Measurements from ENCODE around the gene ARRB1.

ARRB1 gene

GRCh38 chr11:75229466-75229865, 122.0 kb downstream of the ARRB1 start:
- Histone ChIP-seq H2AFZ (ENCODE audit: low read depth, low read length) (no peak overlapping the region), H3K4me2 (ENCODE audit: low read length) (no peak overlapping the region), H3K27ac (ENCODE audit: low read length) (no peak overlapping the region), H3K9me3 (ENCODE audit: insufficient read depth, low read length) (no peaks in the 10 kb centered on the region), H3K27me3 (ENCODE audit: low read depth, low read length) (peaks cover 11% of the 10 kb centered on the region), H3K4me3 (ENCODE audit: low read length) (no peak overlapping the region), H3K4me1 (ENCODE audit: low read length) (no peaks in the 10 kb centered on the region), H3K9ac (ENCODE audit: low read length) (no peak overlapping the region), H3K79me2 (ENCODE audit: low read length) (no peaks in the 10 kb centered on the region), H3K36me3 (replicated peaks; ENCODE audit: low read depth, low read length) (no peaks in the 10 kb centered on the region), H4K20me1 (ENCODE audit: insufficient read depth, low read length) (0 out of 2 replicates have a peak, but pooled peaks cover 3% of the 10 kb centered on the region)
- TF ChIP-seq CTCF (IDR thresholded peaks at IDR 0.05; ENCODE audit: low read depth, low read length) (no peak), EZH2phosphoT487 (IDR thresholded peaks at IDR 0.05; ENCODE audit: low read depth) (no peak)

- Histone ChIP-seq H2AFZ (ENCODE audit: low read depth, low read length) (no peak overlapping the region), H4K20me1 (ENCODE audit: insufficient read depth, low read length) (no peaks in the 10 kb centered on the region), H3K4me3 (ENCODE audit: low read length) (no peak overlapping the region), H3K4me1 (ENCODE audit: low read length) (no peaks in the 10 kb centered on the region), H3K4me2 (ENCODE audit: low read length) (no peak overlapping the region), H3K9me3 (ENCODE audit: insufficient read depth, low read length) (no peaks in the 10 kb centered on the region), H3K27ac (ENCODE audit: low read length) (no peak overlapping the region), H3K36me3 (replicated peaks; ENCODE audit: low read depth, low read length) (no peaks in the 10 kb centered on the region), H3K9ac (ENCODE audit: low read length) (no peak overlapping the region), H3K79me2 (ENCODE audit: low read length) (no peaks in the 10 kb centered on the region), H3K27me3 (ENCODE audit: low read depth, low read length) (peaks cover 6% of the 10 kb centered on the region)
- TF ChIP-seq CTCF (IDR thresholded peaks at IDR 0.05; ENCODE audit: low read depth, low read length) (no peak), EZH2phosphoT487 (IDR thresholded peaks at IDR 0.05; ENCODE audit: low read depth) (no peak)
These were observed 125.7 kb downstream of the ARRB1 start for GRCh38 chr11:75225794-75226193.

GRCh38 chr11:75223954-75224643, 127.4 kb downstream of the ARRB1 start:
- no peak overlapping the region for H2AFZ ChIP-seq (ENCODE audit: low read depth, low read length)
- H3K36me3 ChIP-seq (replicated peaks; ENCODE audit: low read depth, low read length) = no peaks in the 10 kb centered on the region
- H3K9me3 ChIP-seq (ENCODE audit: insufficient read depth, low read length) = no peaks in the 10 kb centered on the region
- H3K79me2 ChIP-seq (ENCODE audit: low read length) = no peaks in the 10 kb centered on the region
- H3K4me1 ChIP-seq (ENCODE audit: low read length) = no peaks in the 10 kb centered on the region
- H3K27ac ChIP-seq (ENCODE audit: low read length) = no peak overlapping the region
- TF ChIP-seq CTCF (IDR thresholded peaks at IDR 0.05; ENCODE audit: low read depth, low read length) = no peak
- TF ChIP-seq EZH2phosphoT487 (IDR thresholded peaks at IDR 0.05; ENCODE audit: low read depth) = no peak
- no peak overlapping the region for H3K4me3 ChIP-seq (ENCODE audit: low read length)
- H3K9ac ChIP-seq (ENCODE audit: low read length) = no peak overlapping the region
- H3K4me2 ChIP-seq (ENCODE audit: low read length) = no peak overlapping the region
- no peaks in the 10 kb centered on the region for H4K20me1 ChIP-seq (ENCODE audit: insufficient read depth, low read length)
- peaks cover under 1% of the 10 kb centered on the region; the same call in 1 of the 2 replicates for H3K27me3 ChIP-seq (ENCODE audit: low read depth, low read length)

GRCh38 chr11:75219869-75220268, 131.6 kb downstream of the ARRB1 start:
- Histone ChIP-seq H3K4me2 (ENCODE audit: low read length) (no peak overlapping the region), H4K20me1 (ENCODE audit: insufficient read depth, low read length) (no peaks in the 10 kb centered on the region), H3K27me3 (ENCODE audit: low read depth, low read length) (peaks cover 33% of the 10 kb centered on the region), H3K4me3 (ENCODE audit: low read length) (no peak overlapping the region), H3K27ac (ENCODE audit: low read length) (no peak overlapping the region), H2AFZ (ENCODE audit: low read depth, low read length) (no peak overlapping the region), H3K9me3 (ENCODE audit: insufficient read depth, low read length) (no peaks in the 10 kb centered on the region), H3K79me2 (ENCODE audit: low read length) (no peaks in the 10 kb centered on the region), H3K9ac (ENCODE audit: low read length) (no peak overlapping the region), H3K4me1 (ENCODE audit: low read length) (no peaks in the 10 kb centered on the region), H3K36me3 (replicated peaks; ENCODE audit: low read depth, low read length) (no peaks in the 10 kb centered on the region)
- TF ChIP-seq EZH2phosphoT487 (IDR thresholded peaks at IDR 0.05; ENCODE audit: low read depth) (no peak), CTCF (IDR thresholded peaks at IDR 0.05; ENCODE audit: low read depth, low read length) (no peak)

Measured in OCI-LY3 (cell line).